PFSK-1 (cell line): ENCODE data around the gene UBE2D1.

Experiments used
- POLR2AphosphoS5 ChIP-seq: IDR thresholded peaks from 2 replicates; pipeline ENCODE4 v1.6.1; 2012; ENCODE audit warnings: low read depth, mild to moderate bottlenecking, control low read depth, low read length, moderate library complexity
- REST ChIP-seq, 2 experiments: IDR thresholded peaks; 2 replicates each; pipeline versions ENCODE4 v1.6.1 to v1.8.0; 2011 to 2012; ENCODE audit warnings: low read depth in 2 of 2, low read length in 2 of 2, control low read depth in 1 of 2, inconsistent platforms in 1 of 2, mild to moderate bottlenecking in 1 of 2, moderate library complexity in 1 of 2; ENCODE audit not compliant: insufficient read depth in 1 of 2

- TF ChIP-seq POLR2AphosphoS5 (peak; percentile 95), REST (IDR thresholded peaks at IDR 0.05; ENCODE audit: insufficient read depth in 1 of 2, low read depth in 2 of 2, low read length in 2 of 2) (peak in 1 of 2 experiments; percentile 49; a peak in 1 of 4 replicates)
Observed at GRCh38 chr10:58384999-58385783, 50.4 kb downstream of the UBE2D1 start, which contains the start of gene TFAM.
